Mesothelial cell of epicardium (in vitro differentiated cells): ENCODE data around the gene MAN1A1. TPM values are rescaled to one million over a fixed set of nuclear protein-coding genes. Genes with fewer than 3 reads are reported as not detected.

Experiments used
- DNase-seq, 2 experiments: peaks; one replicate each; pipeline ENCODE4 v3.0.0; 2021; ENCODE audit warnings: low spot score in 2 of 2; ENCODE audit not compliant: unreplicated experiment in 2 of 2
- H3K27ac Mint-ChIP-seq: 2 replicates; pipeline ENCODE4 v1.8.0; 2021; ENCODE audit warnings: mixed read lengths
- H3K27me3 Mint-ChIP-seq: 2 replicates; pipeline ENCODE4 v1.8.0; 2021; ENCODE audit warnings: low read depth, mixed read lengths
- H3K36me3 Mint-ChIP-seq: 2 replicates; pipeline ENCODE4 v1.8.0; 2021; ENCODE audit warnings: mixed read lengths
- H3K4me1 Mint-ChIP-seq: 2 replicates; pipeline ENCODE4 v1.8.0; 2021; ENCODE audit warnings: mixed read lengths
- H3K4me3 Mint-ChIP-seq: 2 replicates; pipeline ENCODE4 v1.8.0; 2021; ENCODE audit warnings: mild to moderate bottlenecking, moderate library complexity, mixed read lengths
- H3K9me3 Mint-ChIP-seq: 2 replicates; pipeline ENCODE4 v1.8.0; 2021; ENCODE audit warnings: mixed read lengths
- CTCF ChIP-seq: fragments of 200-600 bp; sonication (generic); IDR thresholded peaks from one replicate; pipeline ENCODE4 v1.5.0; 2021; ENCODE audit warnings: antibody characterized with exemption; ENCODE audit not compliant: unreplicated experiment
- total RNA-seq: library from RNA; stranded (reverse); gene quantifications from 3 replicates; pipeline ENCODE4 v1.2.1, GENCODE V29; 2021

MAN1A1 gene
- total RNA-seq, 1 donor from 2014 or later = 51.1 TPM

- H3K27ac Mint-ChIP-seq = peak overlapping the region; percentile 21
- no peak for TF ChIP-seq CTCF
- H3K4me1 Mint-ChIP-seq = peaks cover 29% of the 10 kb centered on the region
- no peak overlapping the region for H3K4me3 Mint-ChIP-seq
- H3K27me3 Mint-ChIP-seq = no peaks in the 10 kb centered on the region
- DNase-seq = no peak
- H3K36me3 Mint-ChIP-seq = peaks cover 37% of the 10 kb centered on the region
- H3K9me3 Mint-ChIP-seq = peaks cover 6% of the 10 kb centered on the region
Observed at GRCh38 chr6:119283214-119283613, 66.3 kb downstream of the MAN1A1 start.

- Mint-ChIP-seq H3K27ac (no peak overlapping the region), H3K27me3 (no peaks in the 10 kb centered on the region), H3K9me3 (peaks cover 4% of the 10 kb centered on the region), H3K36me3 (peaks cover 32% of the 10 kb centered on the region), H3K4me3 (no peak overlapping the region), H3K4me1 (peaks cover 20% of the 10 kb centered on the region)
- no peak for TF ChIP-seq CTCF
- no peak for DNase-seq
Observed at GRCh38 chr6:119280668-119281067, 68.9 kb downstream of the MAN1A1 start.

GRCh38 chr6:119280080-119280479 lies 69.5 kb downstream of the MAN1A1 start:
- Mint-ChIP-seq H3K36me3 (peaks cover 33% of the 10 kb centered on the region), H3K4me3 (no peak overlapping the region)

GRCh38 chr6:119278625-119279024 lies 70.9 kb downstream of the MAN1A1 start:
- Mint-ChIP-seq H3K27me3 (no peaks in the 10 kb centered on the region), H3K4me3 (no peak overlapping the region), H3K4me1 (peaks cover 26% of the 10 kb centered on the region), H3K9me3 (peaks cover 7% of the 10 kb centered on the region), H3K27ac (no peak overlapping the region), H3K36me3 (peaks cover 27% of the 10 kb centered on the region)
- no peak for DNase-seq
- no peak for TF ChIP-seq CTCF

More at GRCh38 chr6:119280080-119280479, 69.5 kb downstream of the MAN1A1 start:
- peaks cover 20% of the 10 kb centered on the region for H3K4me1 Mint-ChIP-seq
- no peak overlapping the region for H3K27ac Mint-ChIP-seq
- H3K27me3 Mint-ChIP-seq = no peaks in the 10 kb centered on the region
- TF ChIP-seq CTCF = no peak
- H3K9me3 Mint-ChIP-seq = peaks cover 4% of the 10 kb centered on the region
- no peak for DNase-seq

- no peak for TF ChIP-seq CTCF
- Mint-ChIP-seq H3K27me3 (no peaks in the 10 kb centered on the region), H3K9me3 (peaks cover 9% of the 10 kb centered on the region), H3K4me1 (peaks cover 27% of the 10 kb centered on the region), H3K36me3 (peaks cover 24% of the 10 kb centered on the region), H3K27ac (no peak overlapping the region), H3K4me3 (no peak overlapping the region)
- no peak for DNase-seq
Observed at GRCh38 chr6:119277052-119277451, 72.5 kb downstream of the MAN1A1 start.

- peaks cover 22% of the 10 kb centered on the region for H3K4me1 Mint-ChIP-seq
- DNase-seq = no peak
- H3K36me3 Mint-ChIP-seq = peaks cover 25% of the 10 kb centered on the region
- no peak overlapping the region for H3K27ac Mint-ChIP-seq
- H3K9me3 Mint-ChIP-seq = peaks cover 14% of the 10 kb centered on the region
- no peaks in the 10 kb centered on the region for H3K27me3 Mint-ChIP-seq
- no peak overlapping the region for H3K4me3 Mint-ChIP-seq
- no peak for TF ChIP-seq CTCF
Observed at GRCh38 chr6:119276211-119276610, 73.3 kb downstream of the MAN1A1 start.
